SH-SY5Y (cell line): ENCODE results near the gene MAB21L3.

Experiments used
- GATA2 ChIP-seq: IDR thresholded peaks from 2 replicates; pipeline ENCODE4 v1.6.1; 2011; ENCODE audit warnings: mild to moderate bottlenecking, low read depth, low read length
- GATA3 ChIP-seq: IDR thresholded peaks from 2 replicates; pipeline ENCODE4 v1.6.1; 2011; ENCODE audit warnings: low read depth, mild to moderate bottlenecking, low read length, moderate library complexity

- no peak for TF ChIP-seq GATA2
- no peak for TF ChIP-seq GATA3
Measured at GRCh38 chr1:116104667-116105066, 6.5 kb upstream of the MAB21L3 start.
